ENCODE measurements around the gene DNAH1. TPM values are rescaled to one million over a fixed set of nuclear protein-coding genes. Genes with fewer than 3 reads are reported as not detected.

DNAH1 gene
- total RNA-seq, 4 donors from 2014 or later = 3.2 to 8.1 (median 6.2) TPM

- WGBS, 2 donors (ENCODE audit: low coverage in 1 of 2) = 90% methylated on average over 2 of the region's 9 CpGs; no CpG with 5 or more reads in 1 of the 2 donors
- H3K4me1 ChIP-seq = no peaks in the 10 kb centered on the region
- no peaks in the 10 kb centered on the region for H3K27me3 ChIP-seq
- H3K36me3 ChIP-seq = peaks cover 0 to 4% of the 10 kb centered on the region in 2 donors
- no peak for TF ChIP-seq EP300 (IDR thresholded peaks at IDR 0.05)
- TF ChIP-seq POLR2A (IDR thresholded peaks at IDR 0.05) = no peak
- no peak for TF ChIP-seq POLR2AphosphoS5 (IDR thresholded peaks at IDR 0.05)
- no peak for TF ChIP-seq CTCF (IDR thresholded peaks at IDR 0.05)
- no peak overlapping the region for H3K4me3 ChIP-seq
- no peak for ATAC-seq
- no peak overlapping the region for H3K27ac ChIP-seq
- H3K9me3 ChIP-seq = no peaks in the 10 kb centered on the region
These were observed 8.6 kb downstream of the DNAH1 start for GRCh38 chr3:52324676-52325075.

- ATAC-seq = no peak
- no peaks in the 10 kb centered on the region for H3K27me3 ChIP-seq
- H3K4me3 ChIP-seq = no peak overlapping the region
- no peaks in the 10 kb centered on the region for H3K9me3 ChIP-seq
- no peak overlapping the region for H3K27ac ChIP-seq
- TF ChIP-seq CTCF (IDR thresholded peaks at IDR 0.05) (no peak), EP300 (IDR thresholded peaks at IDR 0.05) (no peak), POLR2AphosphoS5 (IDR thresholded peaks at IDR 0.05) (no peak), POLR2A (IDR thresholded peaks at IDR 0.05) (no peak)
- H3K36me3 ChIP-seq = no peaks in the 10 kb centered on the region
- H3K4me1 ChIP-seq = no peaks in the 10 kb centered on the region
These were observed 9.6 kb downstream of the DNAH1 start for GRCh38 chr3:52325686-52326085.

GRCh38 chr3:52326976-52327375, 10.9 kb downstream of the DNAH1 start:
- Histone ChIP-seq H3K4me3 (no peak overlapping the region), H3K36me3 (peaks cover 0 to 2% of the 10 kb centered on the region in 2 donors), H3K27ac (no peak overlapping the region), H3K4me1 (no peaks in the 10 kb centered on the region), H3K9me3 (no peaks in the 10 kb centered on the region), H3K27me3 (no peaks in the 10 kb centered on the region)
- WGBS, 2 donors (ENCODE audit: low coverage in 1 of 2) = 60 to 100% methylated on average over 1 of the region's 6 CpGs
- ATAC-seq = no peak
- TF ChIP-seq CTCF (IDR thresholded peaks at IDR 0.05) = no peak
- no peak for TF ChIP-seq POLR2AphosphoS5 (IDR thresholded peaks at IDR 0.05)
- TF ChIP-seq POLR2A (IDR thresholded peaks at IDR 0.05) = no peak
- no peak for TF ChIP-seq EP300 (IDR thresholded peaks at IDR 0.05)

- no peak for ATAC-seq
- no peak for TF ChIP-seq EP300 (IDR thresholded peaks at IDR 0.05)
- no peak for TF ChIP-seq POLR2AphosphoS5 (IDR thresholded peaks at IDR 0.05)
- TF ChIP-seq CTCF (IDR thresholded peaks at IDR 0.05) = no peak
- no peak for TF ChIP-seq POLR2A (IDR thresholded peaks at IDR 0.05)
- Histone ChIP-seq H3K4me3 (no peak overlapping the region), H3K36me3 (peaks cover 0 to 10% of the 10 kb centered on the region in 2 donors), H3K4me1 (no peaks in the 10 kb centered on the region), H3K27ac (no peak overlapping the region), H3K27me3 (no peaks in the 10 kb centered on the region), H3K9me3 (no peaks in the 10 kb centered on the region)
- 20 to 63% methylated on average over 1 to 3 of the region's 5 CpGs for WGBS, 2 donors (ENCODE audit: low coverage in 1 of 2)
These were observed 11.6 kb downstream of the DNAH1 start for GRCh38 chr3:52327486-52328290.

- H3K27ac ChIP-seq = no peak overlapping the region
- H3K4me1 ChIP-seq = no peaks in the 10 kb centered on the region
- peaks cover 0 to 15% of the 10 kb centered on the region in 2 donors for H3K36me3 ChIP-seq
- no peaks in the 10 kb centered on the region for H3K27me3 ChIP-seq
- no peak for TF ChIP-seq POLR2A (IDR thresholded peaks at IDR 0.05)
- TF ChIP-seq POLR2AphosphoS5 (IDR thresholded peaks at IDR 0.05) = no peak
- no peak for TF ChIP-seq EP300 (IDR thresholded peaks at IDR 0.05)
- TF ChIP-seq CTCF (IDR thresholded peaks at IDR 0.05) = no peak
- no peak for ATAC-seq
- WGBS, 2 donors (ENCODE audit: low coverage in 1 of 2) = no CpG with 5 or more reads among the region's 5 CpGs
- H3K9me3 ChIP-seq = no peaks in the 10 kb centered on the region
- H3K4me3 ChIP-seq = no peak overlapping the region
These were observed 12.5 kb downstream of the DNAH1 start for GRCh38 chr3:52328536-52329080.

Data from gastroesophageal sphincter (tissue), 4 donors.